CD4-positive, alpha-beta T cell treated with Interleukin-15 for 4 hours (primary cell): Measurements from ENCODE around the gene TAPT1.
"Not testable (repeated sequence)": the region's sequence is repeated elsewhere in the genome, so short reads cannot be mapped to it uniquely, and the experiment has no call there.

Source experiments
- DNase-seq: peaks from one replicate; pipeline ENCODE4 v3.0.0-alpha.2; 2020; ENCODE audit warnings: low spot score

Gene TAPT1

DNA sequence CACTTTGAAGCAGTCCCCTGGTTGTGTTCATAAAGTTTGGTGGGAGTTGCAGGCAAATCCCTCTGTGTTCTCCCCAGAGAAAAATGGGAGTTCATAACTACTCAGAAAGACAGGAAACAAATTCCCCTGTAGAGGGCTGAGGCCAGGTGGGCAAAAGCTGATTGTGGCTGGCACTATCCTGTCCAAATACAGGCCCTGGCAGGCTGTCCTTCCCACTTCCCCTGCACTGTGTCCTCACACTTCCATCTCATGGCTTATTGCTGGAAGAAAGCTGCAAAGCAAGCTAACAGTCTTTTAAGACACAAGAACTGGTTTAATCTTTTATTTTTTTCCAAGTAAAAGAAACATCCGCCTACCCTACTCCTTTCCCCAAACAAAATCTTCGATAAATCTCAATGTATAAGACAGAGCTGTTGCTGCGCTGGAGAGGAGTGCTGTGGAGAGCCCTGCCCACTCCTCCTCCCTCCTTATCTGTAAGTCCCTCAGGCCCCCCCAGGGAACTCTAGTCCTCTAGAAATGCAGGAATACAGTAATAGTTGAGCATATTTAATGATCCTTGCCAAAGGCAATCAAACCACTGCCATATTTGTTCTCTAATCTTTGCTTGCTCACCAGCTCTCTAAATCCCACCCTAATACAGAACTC, 14.0 kb downstream of the TAPT1 start:
- no peak for DNase-seq

DNA sequence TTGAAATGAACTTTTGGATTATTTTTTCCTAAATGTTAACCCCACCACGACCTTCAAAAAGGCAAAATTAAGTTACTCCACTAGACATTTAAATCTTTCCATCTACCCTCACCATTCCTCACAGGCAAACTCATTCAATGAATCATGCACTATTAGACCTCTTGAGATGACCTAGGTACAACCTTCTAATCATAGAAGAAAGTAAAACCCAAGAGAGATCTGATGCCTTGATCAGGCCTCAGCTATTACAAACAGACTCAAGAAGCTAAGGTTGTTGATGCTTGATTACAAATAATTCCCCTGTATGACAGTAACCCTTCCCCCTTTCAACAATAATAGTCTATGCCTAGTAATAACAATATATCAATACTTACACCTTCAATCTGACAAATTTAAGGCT, 18.9 kb downstream of the TAPT1 start:
- no peak for DNase-seq

DNA sequence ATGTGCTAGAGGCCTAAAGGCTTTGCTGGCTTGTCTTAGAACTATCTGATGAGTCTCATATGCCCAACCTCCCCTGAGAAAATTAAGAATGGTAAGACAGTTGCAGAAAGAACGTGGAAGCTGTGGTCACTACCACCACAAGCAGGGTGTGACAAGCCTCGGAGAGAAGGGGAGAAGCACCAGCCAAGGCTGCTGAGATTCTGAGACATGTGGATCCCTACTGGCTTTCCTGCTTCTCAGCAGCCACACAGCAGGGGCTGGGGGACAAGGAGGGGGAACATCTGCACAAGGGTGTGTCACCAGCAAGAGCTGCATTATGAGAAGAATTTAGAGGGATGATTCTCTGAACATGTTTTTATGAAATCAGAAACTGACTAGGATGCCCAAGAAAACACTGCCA, 19.4 kb downstream of the TAPT1 start:
- DNase-seq, result no peak

DNA sequence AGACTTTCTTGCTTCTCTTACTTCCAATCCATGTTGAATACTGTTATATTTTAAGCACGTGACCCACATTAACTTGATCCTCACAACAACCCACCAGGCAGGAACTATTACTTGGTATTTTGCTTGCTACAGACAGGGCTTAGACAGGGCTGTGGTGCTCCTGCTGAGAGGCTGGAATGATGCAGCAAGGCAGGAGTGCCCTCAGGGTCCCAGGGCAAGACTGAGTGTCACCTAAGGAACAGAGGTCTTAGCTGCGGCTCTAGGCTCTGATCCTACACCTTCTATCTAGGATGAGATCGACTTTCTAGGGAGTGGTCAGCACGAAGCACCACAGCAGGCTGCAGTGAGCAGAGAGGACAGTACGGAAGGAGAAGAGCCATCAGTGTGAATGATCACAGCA, 20.0 kb downstream of the TAPT1 start:
- no peak for DNase-seq

DNA sequence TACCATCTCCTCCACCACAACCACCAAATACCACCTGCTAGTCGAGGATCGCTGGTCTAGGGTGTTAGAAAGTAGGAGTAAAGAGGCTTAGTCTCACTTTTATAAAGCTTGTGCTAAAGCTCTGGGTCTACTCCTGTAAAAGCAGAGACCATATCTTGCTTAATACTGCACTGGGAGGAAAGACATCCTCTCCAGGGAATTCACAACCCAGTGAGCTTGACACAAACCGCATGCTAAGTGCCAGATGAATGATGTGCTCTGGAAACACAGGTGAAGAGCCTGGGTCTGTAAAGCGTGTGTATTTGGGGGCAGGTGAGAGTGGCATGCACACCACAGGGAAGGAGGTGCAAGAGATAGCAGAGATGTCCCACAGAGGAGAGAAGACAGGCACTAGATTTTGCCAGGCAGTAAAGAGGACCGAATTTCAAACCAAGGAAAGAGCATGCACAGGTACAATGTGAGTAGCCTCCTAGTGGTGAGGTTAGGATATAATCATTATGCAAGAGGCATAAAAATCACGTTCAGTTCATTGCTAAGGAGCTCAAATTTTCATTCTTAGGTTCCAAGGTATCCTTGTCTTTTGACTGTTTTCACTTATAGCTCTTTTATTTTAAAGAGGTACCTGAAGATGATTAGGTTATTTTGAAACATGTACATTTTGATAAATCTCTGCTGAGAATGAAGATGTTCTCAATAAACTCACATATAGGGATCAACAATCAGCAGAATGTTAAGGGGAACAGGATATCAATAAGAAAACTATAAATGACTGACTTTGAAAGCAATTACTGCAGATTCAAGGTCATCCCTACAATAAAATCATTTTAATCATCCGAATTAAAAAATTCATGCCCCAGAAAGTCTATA, 20.7 kb downstream of the TAPT1 start:
- peak; percentile 33 for DNase-seq

DNA sequence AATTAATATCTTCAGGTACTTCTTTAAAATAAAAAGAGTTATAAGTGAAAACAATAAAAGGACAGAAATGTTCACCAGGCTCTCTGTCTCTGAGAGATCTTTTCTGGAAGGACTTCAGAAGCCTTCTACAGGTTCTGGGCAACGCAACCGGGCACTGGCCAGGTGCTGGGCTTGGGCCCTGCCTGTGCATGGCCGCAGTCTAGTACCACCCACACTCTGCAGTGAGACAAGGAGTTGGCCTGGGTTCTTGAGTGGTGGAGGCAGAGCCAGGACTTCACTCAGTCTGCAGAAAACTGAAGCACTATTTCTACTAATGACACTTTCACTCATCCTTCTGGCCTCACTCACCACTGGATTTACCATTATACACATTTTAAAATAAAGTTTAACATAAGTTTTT, 21.8 kb downstream of the TAPT1 start:
- DNase-seq, result no peak

DNA sequence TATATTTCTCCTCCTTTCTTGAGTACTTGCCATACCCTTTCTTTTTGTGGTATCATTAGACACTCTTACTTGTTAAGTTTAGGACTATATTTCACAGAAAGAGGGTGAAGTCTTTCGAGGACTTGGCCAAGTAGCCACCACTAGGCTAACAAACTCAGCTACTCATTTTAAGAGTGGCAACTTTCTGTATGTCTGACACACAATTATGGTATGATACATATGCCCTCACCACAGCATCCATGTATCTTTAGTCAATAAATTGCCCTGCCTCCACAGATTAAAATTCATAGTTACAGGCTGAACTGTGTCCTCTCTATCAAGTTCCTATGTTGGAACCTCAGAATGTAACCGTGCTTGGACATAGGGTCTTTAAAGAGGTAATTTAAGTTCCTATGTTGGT, 23.2 kb downstream of the TAPT1 start:
- DNase-seq, result no peak

DNA sequence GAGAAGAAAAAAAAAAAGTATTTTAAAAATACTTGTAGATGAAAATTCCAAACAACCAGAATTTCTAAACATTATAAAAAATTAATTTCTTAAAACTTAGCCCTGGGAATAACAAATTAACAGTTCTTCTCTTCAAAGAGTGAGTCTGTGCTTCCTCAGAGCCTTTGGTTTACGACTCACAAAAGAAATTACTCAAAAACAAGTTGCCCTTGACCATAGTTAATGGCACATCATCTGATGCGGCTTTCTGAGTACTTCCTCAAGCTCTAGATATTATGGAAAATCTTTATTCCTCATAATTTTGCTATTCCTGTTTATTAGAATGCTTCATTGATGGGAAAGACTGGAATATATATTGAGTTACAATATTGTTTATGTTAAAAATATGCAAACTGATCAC, 23.7 kb downstream of the TAPT1 start:
- no peak for DNase-seq

DNA sequence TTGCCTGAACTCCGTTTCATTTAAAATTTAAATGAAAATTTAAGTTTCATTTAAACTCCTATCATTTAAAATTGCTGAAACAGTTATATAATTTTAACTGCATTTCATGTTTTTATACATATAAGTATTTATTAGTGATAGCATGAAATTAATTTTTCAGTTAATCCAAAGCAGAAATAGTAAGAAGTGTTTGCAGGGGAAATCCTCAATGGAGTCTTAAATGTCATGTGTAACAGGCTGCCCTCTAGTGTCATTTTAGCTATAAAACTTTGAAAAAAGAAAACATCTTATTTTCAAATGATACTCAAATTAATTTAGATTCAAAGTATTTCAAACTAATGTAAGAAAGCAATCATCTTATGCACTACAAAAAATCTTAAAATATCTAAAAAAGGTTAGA, 27.2 kb downstream of the TAPT1 start:
- DNase-seq, result peak; percentile 16

DNA sequence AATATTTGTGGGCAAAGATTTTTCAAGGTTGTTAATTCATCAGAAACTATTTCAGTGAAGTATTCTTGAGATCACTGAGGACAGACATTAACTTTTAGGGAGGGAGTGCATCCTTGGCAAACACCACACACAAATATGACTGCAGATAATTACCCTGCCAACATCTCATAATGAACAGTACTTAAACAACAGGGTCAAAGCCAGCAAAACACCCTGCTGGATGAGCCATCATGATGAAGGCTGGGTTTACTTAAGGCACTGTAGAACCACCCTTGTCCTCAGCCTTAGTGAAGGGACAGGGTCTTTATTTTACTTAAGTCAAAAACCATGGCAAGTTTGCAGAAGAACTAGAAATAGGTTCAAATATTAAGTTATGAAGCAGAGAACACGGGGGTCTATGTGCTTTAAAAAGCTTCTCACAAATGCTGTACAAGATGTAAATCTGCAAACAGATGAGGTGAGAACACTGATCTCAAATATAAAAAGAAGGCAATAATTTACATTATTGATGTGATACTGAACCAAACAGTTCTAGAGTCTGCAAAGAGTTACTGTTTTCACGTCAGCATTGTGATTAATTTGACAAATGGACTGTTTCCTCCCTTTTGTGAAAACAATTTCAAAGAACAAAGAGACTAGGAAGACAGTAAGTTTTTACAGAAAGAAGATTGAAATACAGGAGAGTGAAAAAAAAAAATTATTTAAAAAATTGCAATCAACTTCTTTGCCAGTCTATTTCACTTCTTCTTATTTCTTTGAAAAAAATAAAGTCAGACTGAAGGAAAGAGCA, 28.2 kb downstream of the TAPT1 start:
- no peak for DNase-seq

DNA sequence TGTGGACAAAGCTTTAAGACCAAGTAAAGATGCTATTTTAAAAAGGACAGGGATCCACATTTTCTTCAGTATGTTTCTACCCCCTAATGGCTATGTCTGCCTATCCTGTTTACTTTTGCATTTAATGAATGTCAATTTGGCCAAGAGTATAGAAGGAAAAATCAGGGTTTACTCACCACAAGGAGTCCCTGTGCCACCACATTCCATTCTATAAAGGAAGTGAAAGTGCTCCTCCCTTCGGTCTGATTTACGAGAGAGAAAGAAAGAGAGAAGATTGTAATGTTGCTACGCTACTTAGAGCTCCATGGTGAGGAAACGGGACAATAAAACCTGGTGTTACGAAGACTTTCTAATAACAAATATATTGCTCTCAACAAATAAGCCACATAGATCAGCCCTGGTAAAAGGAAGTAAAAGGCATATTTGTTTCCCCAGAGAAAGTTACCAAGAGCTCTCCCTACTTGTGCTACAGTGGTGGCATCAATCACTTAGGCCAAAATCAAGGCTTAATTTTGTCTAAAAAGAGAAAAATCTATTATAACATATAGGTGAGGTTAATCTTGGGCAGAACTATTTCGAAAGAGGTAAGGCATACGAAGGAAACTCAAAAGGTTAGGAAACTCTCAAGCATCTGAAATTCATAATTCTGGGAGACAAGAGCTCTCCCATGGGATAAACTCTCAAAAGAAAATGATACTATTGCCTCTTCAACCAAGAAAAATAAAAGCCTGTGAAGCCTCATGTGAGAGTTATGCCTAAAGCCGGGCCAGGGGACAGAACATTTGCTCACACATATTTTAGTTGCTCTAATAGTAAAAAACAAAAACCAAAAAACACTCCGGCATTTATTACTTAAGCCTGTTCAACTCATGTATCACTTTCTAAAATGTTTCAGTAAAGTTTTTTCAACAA, 29.5 kb downstream of the TAPT1 start:
- no peak for DNase-seq

DNA sequence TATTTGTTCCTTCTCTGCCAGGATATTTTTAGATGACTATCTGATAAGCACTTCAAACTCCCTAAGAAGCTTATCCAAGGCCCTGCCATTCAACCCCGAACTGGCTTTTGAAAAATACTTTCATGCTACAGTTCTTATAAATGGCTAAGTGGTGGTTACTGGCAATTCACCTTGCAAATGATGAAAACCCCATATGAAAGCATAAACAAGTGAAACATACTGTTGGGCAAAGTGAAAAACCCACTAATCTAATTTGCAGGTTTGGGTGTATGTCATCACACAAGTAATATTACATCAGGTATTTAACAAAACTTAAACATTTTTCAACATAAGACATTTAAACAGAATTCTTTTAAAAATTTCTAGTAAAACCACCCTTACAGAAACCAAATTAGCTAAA, 31.1 kb downstream of the TAPT1 start:
- DNase-seq, result no peak

DNA sequence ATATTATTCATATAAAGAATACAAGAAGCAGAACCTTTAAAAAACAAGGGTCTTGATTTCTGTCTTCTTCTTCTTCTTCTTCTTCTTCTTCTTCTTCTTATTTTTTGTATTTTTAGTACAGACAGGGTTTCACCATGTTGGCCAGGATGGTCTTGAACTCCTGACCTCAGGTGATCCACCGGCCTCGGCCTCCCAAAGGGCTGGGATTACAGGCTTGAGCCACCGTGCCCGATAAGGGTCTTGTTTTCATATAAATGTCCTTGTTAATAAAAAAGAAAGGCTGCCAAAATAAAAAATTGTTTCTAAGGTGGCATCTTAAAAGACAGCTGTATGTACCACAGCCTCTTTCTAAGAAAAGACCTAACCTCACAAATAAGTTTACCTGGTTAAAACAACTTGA, 31.5 kb downstream of the TAPT1 start:
- not testable (repeated sequence) for DNase-seq

DNA sequence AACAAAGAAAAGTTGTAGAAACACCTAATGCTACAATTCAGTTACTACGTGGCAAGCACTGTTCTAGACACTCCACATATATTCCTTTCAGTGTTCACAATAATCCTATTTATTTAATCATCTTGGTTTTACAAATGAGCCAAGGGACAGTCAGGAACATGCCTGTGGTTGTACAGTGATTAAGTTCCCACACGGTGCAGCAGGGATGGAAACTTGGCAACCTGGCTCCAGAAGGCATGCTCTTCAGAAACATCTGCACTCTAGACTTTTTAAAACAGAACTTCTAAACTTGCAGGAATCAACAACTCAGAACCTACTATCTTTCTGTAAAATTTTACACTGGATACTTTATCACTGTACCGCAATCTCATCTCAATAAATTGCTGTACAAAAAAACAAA, 32.1 kb downstream of the TAPT1 start:
- no peak for DNase-seq

DNA sequence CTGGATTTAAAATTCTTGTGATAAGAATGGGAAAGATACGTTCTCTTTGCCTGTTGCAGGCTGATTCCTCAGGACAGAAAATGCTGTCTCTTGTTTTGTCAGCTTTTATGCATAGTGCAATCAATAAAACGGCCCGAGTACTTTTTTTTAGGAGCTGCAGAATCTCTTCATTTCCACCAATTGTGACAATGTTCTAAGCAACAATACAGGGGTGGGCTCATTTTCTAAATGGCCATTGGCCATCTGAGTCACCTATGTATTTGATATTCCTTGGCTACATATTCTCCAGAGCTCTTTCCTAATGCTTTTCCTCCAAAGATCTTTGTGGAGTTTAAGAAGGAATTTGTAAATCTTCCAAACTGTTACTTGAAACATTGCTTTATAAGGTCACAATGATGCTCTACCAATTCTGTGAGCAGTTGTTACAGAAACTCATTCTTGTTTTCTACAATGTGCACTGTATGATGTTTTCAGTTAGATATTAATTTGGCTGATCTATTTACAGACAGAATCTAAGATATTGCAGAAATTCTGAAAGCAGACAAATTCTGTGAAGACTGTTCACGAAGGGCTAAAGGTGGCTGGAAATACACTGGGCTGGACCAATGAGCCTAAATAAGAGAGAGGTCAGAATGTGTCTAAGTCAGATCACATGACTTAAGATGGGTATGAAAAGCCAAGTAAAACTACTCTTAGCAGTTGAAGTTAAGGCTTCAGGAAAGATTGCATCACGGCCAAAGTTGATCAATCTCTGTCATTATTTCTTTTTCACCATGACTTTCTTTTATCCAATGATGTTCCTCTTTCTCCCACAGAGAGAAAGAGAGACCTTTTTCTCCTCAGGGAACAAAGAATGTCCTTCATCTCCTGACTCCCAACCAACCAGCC, 33.4 kb downstream of the TAPT1 start:
- no peak for DNase-seq

DNA sequence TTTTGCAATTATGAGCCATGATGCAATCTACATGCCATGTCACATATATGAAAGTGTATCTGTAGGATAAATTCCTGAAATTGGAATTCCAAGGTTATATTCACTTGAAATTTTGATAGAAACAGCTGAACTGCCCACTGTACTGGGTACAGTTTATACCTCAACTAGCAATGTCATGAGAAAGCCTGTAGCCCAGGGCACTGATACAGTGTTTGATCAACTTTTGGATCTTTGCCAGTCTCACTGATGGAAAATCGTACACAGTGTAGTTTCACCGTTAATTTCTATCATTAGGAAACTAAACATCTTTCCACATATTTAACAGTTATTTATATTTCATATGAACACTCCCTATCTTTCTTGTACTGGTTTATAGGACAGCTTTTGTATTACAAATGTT, 34.2 kb downstream of the TAPT1 start:
- DNase-seq, result no peak

DNA sequence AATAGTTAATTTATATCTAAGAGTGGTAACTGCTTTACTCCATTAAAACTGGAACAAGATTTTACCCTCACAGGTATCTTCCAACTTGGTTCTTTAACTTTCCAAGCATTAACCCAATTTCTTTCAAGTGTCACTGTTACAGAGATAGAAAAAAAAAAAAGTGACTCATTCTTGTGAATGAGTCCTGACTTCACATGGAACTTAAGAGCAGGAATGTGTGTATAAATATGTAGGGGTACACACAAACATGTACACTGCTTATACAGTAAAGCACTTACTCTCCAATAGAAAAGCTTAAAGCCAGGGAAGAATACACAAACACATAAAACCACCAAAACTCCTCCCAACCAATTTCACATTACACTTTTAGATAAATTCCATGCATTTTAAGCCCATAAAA, 38.8 kb downstream of the TAPT1 start:
- DNase-seq, result no peak

DNA sequence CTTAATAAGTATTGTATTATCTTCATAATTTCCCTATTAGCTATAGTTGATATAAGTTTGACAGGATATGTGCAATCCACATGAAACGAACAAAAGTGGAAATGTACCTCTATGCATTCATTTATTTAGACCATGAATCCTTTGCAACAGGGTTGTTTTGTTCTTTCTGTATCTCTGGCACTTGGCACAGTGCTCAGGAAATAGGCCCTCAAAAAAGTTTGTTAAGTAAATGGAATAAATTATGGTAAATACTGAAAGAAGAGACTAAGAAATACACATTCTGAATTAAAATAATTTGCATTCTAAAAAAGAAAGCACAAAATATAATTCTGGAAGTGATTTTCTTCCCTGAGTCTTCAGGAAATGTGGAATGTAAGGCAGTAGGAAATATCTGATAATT, 39.3 kb downstream of the TAPT1 start:
- no peak for DNase-seq

DNA sequence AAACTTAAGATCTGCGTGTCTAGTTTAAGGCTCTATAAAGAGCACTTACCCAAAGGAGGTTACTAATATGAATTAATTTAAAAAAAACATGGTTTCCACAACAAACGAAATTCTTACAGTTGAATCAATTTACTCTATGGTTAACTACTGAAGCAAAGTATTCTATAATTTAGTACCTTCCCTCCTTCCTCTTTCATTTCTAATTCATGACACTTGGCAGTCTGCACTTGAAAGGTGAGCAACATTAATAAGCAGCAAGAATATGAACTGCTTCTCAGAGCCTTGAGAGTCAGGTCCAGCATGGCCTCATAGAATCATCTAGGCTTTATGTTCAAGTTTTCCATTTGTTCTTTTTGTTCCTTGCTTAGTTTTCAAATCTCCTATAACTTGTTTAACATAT, 42.7 kb downstream of the TAPT1 start:
- DNase-seq, result no peak

DNA sequence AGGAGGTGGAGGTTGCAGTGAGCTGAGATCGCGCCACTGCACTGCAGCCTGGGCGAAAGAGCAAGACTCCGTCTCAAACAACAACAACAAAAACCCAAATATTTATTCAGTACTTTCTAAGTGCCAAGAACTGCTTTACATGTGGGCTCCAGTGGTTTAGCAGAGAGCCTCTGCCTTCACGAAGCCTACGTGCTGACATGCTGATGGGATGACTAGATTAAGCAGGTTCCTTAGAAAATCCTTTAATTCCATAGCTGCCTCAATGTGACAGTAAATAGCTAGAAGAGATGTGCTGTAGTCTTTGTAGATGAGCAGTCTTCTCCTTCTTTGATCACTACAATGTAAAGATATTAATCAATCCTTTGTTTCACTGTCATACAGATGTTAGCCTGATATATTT, 49.6 kb downstream of the TAPT1 start:
- no peak for DNase-seq

DNA sequence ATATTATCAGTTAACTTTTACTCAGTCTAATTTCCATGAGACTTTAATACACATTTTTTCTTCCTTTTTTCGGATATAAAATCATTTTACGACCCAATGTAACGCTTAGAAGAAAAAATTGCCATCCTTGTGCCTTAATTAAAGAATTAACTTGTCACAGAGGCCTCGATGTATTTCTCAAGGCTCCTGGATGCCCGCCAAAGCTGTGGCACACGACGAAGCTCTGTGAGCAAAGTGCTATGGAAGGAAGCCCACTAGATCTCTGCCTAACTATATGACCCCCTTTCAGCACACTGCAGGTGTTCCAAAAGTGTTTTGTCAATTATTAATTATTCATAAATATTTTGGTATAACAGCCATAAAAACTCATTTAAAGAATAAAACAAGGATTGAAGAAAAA, 54.4 kb downstream of the TAPT1 start:
- no peak for DNase-seq
